Measurements from ENCODE around the gene ABCB8. TPM values are rescaled to one million over a fixed set of nuclear protein-coding genes. Genes with fewer than 3 reads are reported as not detected.

The ABCB8 gene
- total and polyA plus RNA-seq, 2 donors (not counting 3 experiments of a cell fraction or from before 2014, with no cell fraction given), result 38.0 to 46.3 TPM

GRCh38 chr7:151091988-151092387, 63.7 kb downstream of the ABCB8 start:
- no peak overlapping the region for H3K27ac ChIP-seq (ENCODE audit: insufficient read depth, low read depth, low read length)
- H3K9me3 ChIP-seq (replicated peaks; ENCODE audit: control insufficient read depth, insufficient read depth, low read length), result no peaks in the 10 kb centered on the region
- TF ChIP-seq EZH2 (IDR thresholded peaks at IDR 0.05; ENCODE audit: borderline replicate concordance, low read depth, low read length, severe bottlenecking) (no peak), POLR2A (IDR thresholded peaks at IDR 0.05; ENCODE audit: low read depth, low read length) (no peak), POLR2AphosphoS5 (IDR thresholded peaks at IDR 0.05; ENCODE audit: insufficient read depth, low read depth, low read length) (no peak), JUN (IDR thresholded peaks at IDR 0.05; ENCODE audit: borderline replicate concordance, insufficient read depth, insufficient read length, low read depth) (no peak), FOS (IDR thresholded peaks at IDR 0.05; ENCODE audit: borderline replicate concordance, insufficient read depth, low read length) (no peak), MYC (IDR thresholded peaks at IDR 0.05; ENCODE audit: low read depth, low read length) (no peak), GATA2 (IDR thresholded peaks at IDR 0.05; ENCODE audit: insufficient read depth, insufficient read length, low read depth, low read length) (no peak)
- TF ChIP-seq, protein P1, sequence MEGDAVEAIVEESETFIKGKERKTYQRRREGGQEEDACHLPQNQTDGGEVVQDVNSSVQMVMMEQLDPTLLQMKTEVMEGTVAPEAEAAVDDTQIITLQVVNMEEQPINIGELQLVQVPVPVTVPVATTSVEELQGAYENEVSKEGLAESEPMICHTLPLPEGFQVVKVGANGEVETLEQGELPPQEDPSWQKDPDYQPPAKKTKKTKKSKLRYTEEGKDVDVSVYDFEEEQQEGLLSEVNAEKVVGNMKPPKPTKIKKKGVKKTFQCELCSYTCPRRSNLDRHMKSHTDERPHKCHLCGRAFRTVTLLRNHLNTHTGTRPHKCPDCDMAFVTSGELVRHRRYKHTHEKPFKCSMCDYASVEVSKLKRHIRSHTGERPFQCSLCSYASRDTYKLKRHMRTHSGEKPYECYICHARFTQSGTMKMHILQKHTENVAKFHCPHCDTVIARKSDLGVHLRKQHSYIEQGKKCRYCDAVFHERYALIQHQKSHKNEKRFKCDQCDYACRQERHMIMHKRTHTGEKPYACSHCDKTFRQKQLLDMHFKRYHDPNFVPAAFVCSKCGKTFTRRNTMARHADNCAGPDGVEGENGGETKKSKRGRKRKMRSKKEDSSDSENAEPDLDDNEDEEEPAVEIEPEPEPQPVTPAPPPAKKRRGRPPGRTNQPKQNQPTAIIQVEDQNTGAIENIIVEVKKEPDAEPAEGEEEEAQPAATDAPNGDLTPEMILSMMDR (IDR thresholded peaks at IDR 0.05; ENCODE audit: extremely low read depth in 1 of 2, insufficient read depth in 1 of 2, low read depth in 1 of 2, low read length in 2 of 2), result no peak
- TF ChIP-seq, protein P2, sequence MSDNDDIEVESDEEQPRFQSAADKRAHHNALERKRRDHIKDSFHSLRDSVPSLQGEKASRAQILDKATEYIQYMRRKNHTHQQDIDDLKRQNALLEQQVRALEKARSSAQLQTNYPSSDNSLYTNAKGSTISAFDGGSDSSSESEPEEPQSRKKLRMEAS (IDR thresholded peaks at IDR 0.05; ENCODE audit: insufficient read depth, insufficient read length), result no peak
- H3K9ac ChIP-seq (replicated peaks; ENCODE audit: extremely low read depth, insufficient read depth, low read length), result no peak overlapping the region
- no peak overlapping the region for H3K4me2 ChIP-seq (ENCODE audit: insufficient read depth, low read length)
- no peak for FAIRE-seq
- POLR2A ChIA-PET, result no interaction called here
- peaks cover 43% of the 10 kb centered on the region for H3K4me1 ChIP-seq (ENCODE audit: control insufficient read depth, extremely low read depth, insufficient read depth, low read length)
- CTCF ChIA-PET, result interaction anchor here (1.5 to 4.5 kb wide), 3 partner anchors 12 to 73 kb away, joined by 4 to 29 read pairs (median 7); no protein-coding TSS in a partner anchor
- no TSS peak for BruUV-seq (replicated peaks)
- peaks cover 91% of the 10 kb centered on the region for H3K79me2 ChIP-seq (ENCODE audit: control insufficient read depth, insufficient read depth, low read length)
- no peak for DNase-seq (ENCODE audit: low read depth, low spot score)
- dilution Hi-C loops (cut with MboI; ENCODE audit: extremely low pct_ligation_motif_present, low sequenced_read_pairs) (no loop called here), intact Hi-C loops (cut with micrococcal nuclease) (no loop called here)
- H2AFZ ChIP-seq (ENCODE audit: low read depth, low read length), result no peak overlapping the region
- H3K27me3 ChIP-seq (ENCODE audit: control insufficient read depth in 2 of 2, insufficient read depth in 2 of 2, low read length in 2 of 2), result no peaks in the 10 kb centered on the region
- no peak overlapping the region for H3K4me3 ChIP-seq (replicated peaks in 1 of 3; ENCODE audit: insufficient read depth in 1 of 3, low read depth in 1 of 3, low read length in 3 of 3)
- H3K36me3 ChIP-seq (ENCODE audit: control insufficient read depth in 2 of 2, extremely low read depth in 1 of 2, insufficient read depth in 2 of 2, low read length in 2 of 2), result peaks cover 0 to 12% of the 10 kb centered on the region in 2 experiments
- H4K20me1 ChIP-seq (replicated peaks; ENCODE audit: control insufficient read depth, extremely low read depth, insufficient read depth, low read length), result no peaks in the 10 kb centered on the region
- no peaks in the 10 kb centered on the region for H3K9me1 ChIP-seq (replicated peaks; ENCODE audit: control insufficient read depth, extremely low read depth, insufficient read depth, low read length)

Measured in endothelial cell of umbilical vein (primary cell).